H1 (cell line): ENCODE measurements around the gene SHISA9. TPM values are rescaled to one million over a fixed set of nuclear protein-coding genes. Genes with fewer than 3 reads are reported as not detected.

Experiments
- CTCF ChIA-PET: fragments of 300-600 bp; sonication (Branson Sonifier 250); formaldehyde crosslinking; loops from one replicate; lab custom pipeline; 2021; ENCODE audit not compliant: partially characterized antibody; lab: Charles Lee
- POLR2A ChIA-PET: fragments of 300-600 bp; sonication (Branson Sonifier 250); formaldehyde crosslinking; loops from one replicate; lab custom pipeline; 2021; ENCODE audit warnings: inconsistent platforms; ENCODE audit not compliant: partially characterized antibody; lab: Charles Lee
- DNase-seq, 2 experiments: peaks; one replicate each; pipeline versions ENCODE4 v3.0.0 to v3.0.0-alpha.2; 2010 to 2022; ENCODE audit warnings: low spot score in 2 of 2, low read depth in 1 of 2, mixed read lengths in 1 of 2
- FAIRE-seq: peaks from 2 replicates; lab custom pipeline; 2011; peaks lifted over from hg19 to GRCh38; lab: Jason Lieb, UNC
- H2AFZ ChIP-seq: 2 replicates; pipeline ENCODE4 v1.8.1; 2012; ENCODE audit warnings: low read length, inconsistent platforms
- H2AK5ac ChIP-seq: 2 replicates; pipeline ENCODE4 v1.6.1; 2013; ENCODE audit warnings: low read depth, low read length
- H2BK120ac ChIP-seq: replicated peaks from 2 replicates; pipeline ENCODE3; 2013; ENCODE audit warnings: low read depth, low read length, inconsistent platforms
- H2BK12ac ChIP-seq: 2 replicates; pipeline ENCODE4 v1.6.1; 2013; ENCODE audit warnings: low read depth, low read length
- H2BK15ac ChIP-seq: 2 replicates; pipeline ENCODE4 v1.6.1; 2013; ENCODE audit warnings: low read length
- H2BK20ac ChIP-seq: 2 replicates; pipeline ENCODE4 v1.6.1; 2013; ENCODE audit warnings: low read length
- H2BK5ac ChIP-seq: 2 replicates; pipeline ENCODE4 v1.6.1; 2013; ENCODE audit warnings: low read depth, low read length
- H3K14ac ChIP-seq: 2 replicates; pipeline ENCODE4 v1.6.1; 2013; ENCODE audit warnings: inconsistent platforms; ENCODE audit not compliant: insufficient read length
- H3K18ac ChIP-seq: 2 replicates; pipeline ENCODE4 v1.6.1; 2013; ENCODE audit warnings: low read length; ENCODE audit errors: extremely low read depth
- H3K23ac ChIP-seq: 2 replicates; pipeline ENCODE4 v1.6.1; 2013; ENCODE audit warnings: inconsistent platforms; ENCODE audit not compliant: insufficient read length
- H3K23me2 ChIP-seq: 2 replicates; pipeline ENCODE4 v1.6.1; 2013; ENCODE audit warnings: low read depth, low read length
- H3K27ac ChIP-seq: 2 replicates; pipeline ENCODE4 v1.6.1; 2011; ENCODE audit warnings: low read depth, low read length, inconsistent platforms
- H3K27me3 ChIP-seq, 4 experiments: replicated peaks in 1 of 4; 1 replicate in 1 of 4; 2 replicates in 3 of 4; pipeline versions ENCODE4 v1.6.1 to v1.8.1; 2011 to 2013; ENCODE audit warnings: low read length in 3 of 4, mild to moderate bottlenecking in 3 of 4, inconsistent platforms in 2 of 4, mixed read lengths in 2 of 4, moderate library complexity in 1 of 4; ENCODE audit not compliant: control insufficient read depth in 3 of 4, insufficient read depth in 3 of 4; ENCODE audit errors: extremely low read depth in 1 of 4
- H3K36me3 ChIP-seq, 4 experiments: 2 replicates each; pipeline versions ENCODE4 v1.6.1 to v1.8.1; 2011 to 2013; ENCODE audit warnings: mild to moderate bottlenecking in 4 of 4, low read length in 3 of 4, moderate library complexity in 2 of 4, control low read depth in 1 of 4, inconsistent platforms in 1 of 4; ENCODE audit not compliant: insufficient read depth in 4 of 4, control insufficient read depth in 2 of 4
- H3K4ac ChIP-seq: replicated peaks from 2 replicates; pipeline ENCODE3; 2013; ENCODE audit warnings: low read length, low read depth, mixed read lengths, inconsistent platforms; ENCODE audit not compliant: insufficient read length
- H3K4me1 ChIP-seq, 4 experiments: replicated peaks in 1 of 4; 1 replicate in 1 of 4; 2 replicates in 3 of 4; pipeline versions ENCODE4 v1.6.1 to v1.8.1; 2011 to 2013; ENCODE audit warnings: low read length in 3 of 4, inconsistent platforms in 2 of 4, mixed read lengths in 1 of 4; ENCODE audit not compliant: insufficient read depth in 4 of 4, control insufficient read depth in 3 of 4
- H3K4me2 ChIP-seq, 2 experiments: 2 replicates each; pipeline versions ENCODE4 v1.6.1 to v1.8.1; 2011 to 2013; ENCODE audit warnings: low read depth in 2 of 2, low read length in 2 of 2, control low read depth in 1 of 2, inconsistent platforms in 1 of 2, mild to moderate bottlenecking in 1 of 2; ENCODE audit not compliant: insufficient read depth in 1 of 2
- H3K4me3 ChIP-seq, 4 experiments: fragments of 200-600, 300-600 bp in 1 of 4; sonication (generic), shearing (Covaris generic), sonication (Bioruptor Twin) in 1 of 4; 2 replicates each; pipeline versions ENCODE4 v1.5.1 to v1.8.1; 2011 to 2016; ENCODE audit warnings: low read length in 4 of 4, low read depth in 3 of 4, control low read depth in 2 of 4, inconsistent platforms in 2 of 4, mild to moderate bottlenecking in 2 of 4, mixed read lengths in 1 of 4, moderate library complexity in 1 of 4; ENCODE audit not compliant: insufficient read depth in 2 of 4; ENCODE audit errors: extremely low read depth in 1 of 4
- H3K56ac ChIP-seq: replicated peaks from 2 replicates; pipeline ENCODE3; 2013; ENCODE audit warnings: low read depth, mild to moderate bottlenecking, mixed read lengths, low read length, inconsistent platforms; ENCODE audit not compliant: insufficient read length
- H3K79me1 ChIP-seq: 2 replicates; pipeline ENCODE4 v1.6.1; 2013; ENCODE audit warnings: low read depth, low read length, control low read depth
- H3K79me2 ChIP-seq, 2 experiments: 2 replicates each; pipeline versions ENCODE4 v1.6.1 to v1.8.1; 2012 to 2013; ENCODE audit warnings: low read length in 2 of 2, mild to moderate bottlenecking in 2 of 2, inconsistent platforms in 1 of 2; ENCODE audit not compliant: insufficient read depth in 2 of 2, control insufficient read depth in 1 of 2
- H3K9ac ChIP-seq, 4 experiments: replicated peaks in 1 of 4; 1 replicate in 1 of 4; 2 replicates in 3 of 4; pipeline versions ENCODE4 v1.6.1 to v1.8.1; 2011 to 2013; ENCODE audit warnings: low read depth in 3 of 4, low read length in 3 of 4, control low read depth in 2 of 4, mild to moderate bottlenecking in 2 of 4, moderate library complexity in 2 of 4, inconsistent platforms in 1 of 4; ENCODE audit errors: extremely low read depth in 1 of 4
- H3K9me3 ChIP-seq, 2 experiments: 2 replicates each; pipeline versions ENCODE4 v1.6.1 to v1.8.1; 2012 to 2013; ENCODE audit warnings: mild to moderate bottlenecking in 2 of 2, moderate library complexity in 2 of 2, control low read depth in 1 of 2, inconsistent platforms in 1 of 2, low read depth in 1 of 2, low read length in 1 of 2, mixed read lengths in 1 of 2; ENCODE audit not compliant: insufficient read depth in 2 of 2
- H4K20me1 ChIP-seq, 2 experiments: replicated peaks in 1 of 2; 2 replicates each; pipeline versions ENCODE3 to v1.8.1; 2011 to 2013; ENCODE audit warnings: inconsistent platforms in 2 of 2, low read length in 2 of 2, mild to moderate bottlenecking in 1 of 2; ENCODE audit not compliant: insufficient read depth in 2 of 2, control insufficient read depth in 1 of 2
- H4K5ac ChIP-seq: 2 replicates; pipeline ENCODE4 v1.6.1; 2013; ENCODE audit warnings: low read length, low read depth, mixed read lengths, inconsistent platforms; ENCODE audit not compliant: insufficient read length
- H4K8ac ChIP-seq: 2 replicates; pipeline ENCODE4 v1.8.0; 2013; ENCODE audit warnings: mild to moderate bottlenecking, moderate library complexity, low read length, inconsistent platforms; ENCODE audit not compliant: insufficient read depth; ENCODE audit errors: extremely low read depth
- H4K91ac ChIP-seq: replicated peaks from 2 replicates; pipeline ENCODE3; 2013; ENCODE audit warnings: low read length, mixed read lengths, inconsistent platforms; ENCODE audit not compliant: insufficient read length
- BACH1 ChIP-seq: IDR thresholded peaks from 2 replicates; pipeline ENCODE4 v1.6.1; 2012; ENCODE audit warnings: low read length, improper control_type of control experiment
- WGBS, 2 experiments: shearing (Covaris generic) in 1 of 2; methylation state at CpG; one replicate each; pipeline versions ENCODE4 v1.1.6 to v1.1.7; 2013 to 2015; ENCODE audit warnings: low lambda C conversion rate in 2 of 2, mixed read lengths in 2 of 2, inconsistent platforms in 1 of 2, low coverage in 1 of 2, missing lambda C conversion rate in 1 of 2; ENCODE audit not compliant: insufficient replicate concordance in 2 of 2, insufficient coverage in 1 of 2, insufficient read length in 1 of 2; ENCODE audit errors: extremely low coverage in 1 of 2, missing lambda C conversion rate in 1 of 2; 5-methylcytosine and 5-hydroxymethylcytosine counted together
- polyA plus RNA-seq, 7 experiments: library from polyadenylated mRNA; depleted of rRNA in 3 of 7; stranded (reverse) in 5 of 7; unstranded in 2 of 7; fragments of >200 nt in 5 of 7; fragments of 200-250 nt in 2 of 7; gene quantifications; 1 replicate in 5 of 7; 2 replicates in 1 of 7; 4 replicates in 1 of 7; pipeline versions ENCODE4 v1.2.1 to v1.2.3, GENCODE V29; 2011 to 2013; ENCODE audit warnings: missing spikeins in 2 of 7, mixed read lengths in 2 of 7
- total RNA-seq: library from RNA; stranded (reverse); fragmentation: NEBNext Ultra II Directional; extraction: Animal tissue kit (Norgen Biotek cat#: 25700); gene quantifications from 2 replicates; pipeline ENCODE4 v1.2.1, GENCODE V29; 2021

Gene SHISA9
- total and polyA plus RNA-seq, 2 of the 8 experiments (the other 6 are each of a cell fraction or from before 2014, with no cell fraction given), result 25.6 to 39.8 TPM

- H3K4me2 ChIP-seq, result no peak overlapping the region
- no peak for FAIRE-seq
- TF ChIP-seq BACH1, result no peak
- TF ChIP-seq, all 59 proteins: peak for 0
- Histone ChIP-seq H2BK20ac (no peak overlapping the region), H4K8ac (no peak overlapping the region), H3K4ac (no peak overlapping the region), H2BK5ac (no peak overlapping the region), H3K14ac (no peak overlapping the region), H2BK15ac (no peak overlapping the region), H2BK120ac (no peak overlapping the region), H3K27ac (no peak overlapping the region), H3K56ac (no peak overlapping the region), H3K79me1 (no peaks in the 10 kb centered on the region), H2AFZ (no peak overlapping the region), H4K5ac (no peak overlapping the region), H3K9ac (no peak overlapping the region), H3K9me3 (no peaks in the 10 kb centered on the region), H3K4me3 (no peak overlapping the region), H3K4me1 (peaks cover 0 to 2% (median 0%) of the 10 kb centered on the region in 4 experiments; a peak in 1 of 7 replicates), H3K23me2 (0 out of 2 replicates have a peak, but pooled peaks cover 1% of the 10 kb centered on the region), H3K36me3 (no peaks in the 10 kb centered on the region), H3K23ac (no peak overlapping the region), H4K91ac (no peak overlapping the region), H2AK5ac (no peak overlapping the region), H3K79me2 (no peaks in the 10 kb centered on the region), H3K27me3 (no peaks in the 10 kb centered on the region), H2BK12ac (no peak overlapping the region), H4K20me1 (no peaks in the 10 kb centered on the region), H3K18ac (no peak overlapping the region)
- ChIA-PET POLR2A (interaction anchor here (0.6 to 1.0 kb wide), 2 partner anchors 7 to 584 kb away, joined by 3 read pairs; no protein-coding TSS in a partner anchor), CTCF (interaction anchor here (0.6 kb wide), 1 partner anchor 78 kb away, joined by 6 read pairs; no protein-coding TSS in a partner anchor)
- no peak for DNase-seq
- WGBS, 2 experiments, result 91% methylated on average over 5 of the region's 5 CpGs; no CpG with 5 or more reads in 1 of the 2 experiments
Observed at GRCh38 chr16:12869698-12870427, 31.5 kb upstream of the SHISA9 start.
